ES-I3 (cell line): ENCODE results near the gene SLC35G6.
"Not testable (repeated sequence)": the region's sequence is repeated elsewhere in the genome, so short reads cannot be mapped to it uniquely, and the experiment has no call there.

Experiments
- H3K36me3 ChIP-seq: 2 replicates; pipeline ENCODE4 v1.6.1; 2013; ENCODE audit warnings: mild to moderate bottlenecking, low read length, control low read depth, moderate library complexity; ENCODE audit not compliant: insufficient read depth
- H3K4me1 ChIP-seq: 2 replicates; pipeline ENCODE4 v1.6.1; 2013; ENCODE audit warnings: mild to moderate bottlenecking, control low read depth, low read length; ENCODE audit not compliant: insufficient read depth
- H3K9ac ChIP-seq: 2 replicates; pipeline ENCODE4 v1.6.1; 2013; ENCODE audit warnings: low read depth, mild to moderate bottlenecking, low read length, moderate library complexity
- H3K9me3 ChIP-seq: 2 replicates; pipeline ENCODE4 v1.6.1; 2013; ENCODE audit warnings: mild to moderate bottlenecking, low read length, moderate library complexity; ENCODE audit not compliant: control insufficient read depth, insufficient read depth

Gene SLC35G6

DNA sequence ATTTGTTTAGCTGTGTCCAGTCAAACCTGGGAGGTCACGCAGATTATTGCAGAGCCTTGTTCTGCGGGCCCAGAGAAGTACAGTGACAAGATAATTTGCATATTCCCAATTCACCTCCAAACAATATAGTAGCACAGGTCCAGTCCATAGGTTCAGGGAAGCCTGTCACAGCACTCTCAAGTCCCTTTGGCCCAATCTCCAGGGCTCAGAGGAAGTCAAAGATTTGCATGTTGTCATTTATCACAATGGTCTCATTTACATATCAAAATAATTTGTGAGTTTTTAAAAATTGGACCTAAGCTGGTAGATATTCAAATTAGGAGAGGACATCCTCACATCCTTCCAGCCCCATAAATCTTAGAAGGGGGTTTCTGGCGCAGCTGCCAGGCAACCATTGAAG is 13.7 kb upstream of the SLC35G6 start:
- no peak overlapping the region for H3K9ac ChIP-seq
- no peaks in the 10 kb centered on the region for H3K4me1 ChIP-seq
- no peaks in the 10 kb centered on the region for H3K36me3 ChIP-seq
- H3K9me3 ChIP-seq: no peaks in the 10 kb centered on the region

DNA sequence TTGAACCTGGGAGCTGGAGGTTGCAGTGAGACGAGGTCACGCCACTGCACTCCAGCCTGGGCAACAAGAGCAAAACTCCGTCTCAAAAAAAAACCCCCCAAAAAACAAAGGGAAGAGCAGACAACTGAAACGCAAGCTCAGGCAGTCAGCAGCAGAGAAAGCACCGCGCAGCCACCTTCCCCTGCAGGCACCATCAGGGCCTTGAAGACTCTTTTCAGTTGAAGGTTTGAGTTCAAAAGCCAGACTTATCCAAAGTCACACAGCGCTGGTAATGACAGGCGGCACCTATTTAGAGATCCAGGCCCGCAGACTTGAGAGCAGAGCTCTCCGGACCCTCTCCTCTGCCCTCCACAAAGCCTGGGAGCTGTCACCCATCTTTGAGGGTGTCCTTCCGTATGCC is 13.0 kb upstream of the SLC35G6 start:
- Histone ChIP-seq H3K9ac (no peak overlapping the region), H3K36me3 (no peaks in the 10 kb centered on the region), H3K4me1 (no peaks in the 10 kb centered on the region), H3K9me3 (no peaks in the 10 kb centered on the region)

DNA sequence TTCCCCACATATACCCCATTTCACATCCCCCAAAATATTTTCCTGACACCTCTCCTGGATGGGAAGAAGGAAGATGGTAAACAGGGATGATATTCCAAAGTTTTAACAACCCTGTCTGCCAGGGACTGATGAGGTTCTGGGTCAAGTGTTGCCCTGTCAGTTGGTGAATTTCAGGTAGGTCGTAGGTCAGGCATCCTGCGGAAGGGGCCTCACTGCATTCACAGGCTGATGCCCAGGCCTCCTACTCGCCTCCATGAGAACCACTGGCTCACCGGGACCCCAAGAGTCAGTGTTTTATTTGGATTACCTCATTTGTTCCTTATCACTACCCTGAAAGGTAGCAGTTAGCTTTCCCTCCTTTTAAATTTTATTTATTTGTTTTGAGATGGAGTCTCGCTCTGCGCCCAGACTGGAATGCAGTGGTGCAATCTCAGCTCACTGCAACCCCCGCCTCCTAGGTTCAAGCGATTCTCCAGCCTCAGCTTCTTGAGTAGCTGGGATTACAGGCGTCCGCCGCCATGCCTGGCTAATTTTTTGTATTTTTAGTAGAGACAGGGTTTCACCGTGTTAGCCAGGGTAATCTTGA is 12.3 kb upstream of the SLC35G6 start:
- Histone ChIP-seq H3K9ac (no peak overlapping the region), H3K4me1 (no peaks in the 10 kb centered on the region), H3K9me3 (no peaks in the 10 kb centered on the region), H3K36me3 (no peaks in the 10 kb centered on the region)

DNA sequence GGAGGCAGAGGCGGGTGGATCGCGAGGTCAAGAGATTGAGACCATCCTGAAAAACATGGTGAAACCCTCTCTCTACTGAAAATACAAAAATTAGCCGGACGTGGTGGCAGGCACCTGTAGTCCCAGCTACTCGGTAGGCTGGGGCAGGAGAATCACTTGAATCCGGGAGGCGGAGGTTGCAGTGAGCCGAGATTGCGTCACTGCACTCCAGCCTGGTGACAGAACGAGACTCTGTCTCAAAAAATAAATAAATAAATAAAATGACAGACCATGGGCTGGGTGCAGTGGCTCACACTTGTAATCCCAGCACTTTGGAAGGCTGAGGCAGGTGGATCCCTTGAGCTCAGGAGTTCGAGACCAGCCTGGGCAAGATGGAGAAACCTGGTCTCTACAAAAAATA is 11.4 kb upstream of the SLC35G6 start:
- not testable (repeated sequence) for H3K36me3 ChIP-seq

DNA sequence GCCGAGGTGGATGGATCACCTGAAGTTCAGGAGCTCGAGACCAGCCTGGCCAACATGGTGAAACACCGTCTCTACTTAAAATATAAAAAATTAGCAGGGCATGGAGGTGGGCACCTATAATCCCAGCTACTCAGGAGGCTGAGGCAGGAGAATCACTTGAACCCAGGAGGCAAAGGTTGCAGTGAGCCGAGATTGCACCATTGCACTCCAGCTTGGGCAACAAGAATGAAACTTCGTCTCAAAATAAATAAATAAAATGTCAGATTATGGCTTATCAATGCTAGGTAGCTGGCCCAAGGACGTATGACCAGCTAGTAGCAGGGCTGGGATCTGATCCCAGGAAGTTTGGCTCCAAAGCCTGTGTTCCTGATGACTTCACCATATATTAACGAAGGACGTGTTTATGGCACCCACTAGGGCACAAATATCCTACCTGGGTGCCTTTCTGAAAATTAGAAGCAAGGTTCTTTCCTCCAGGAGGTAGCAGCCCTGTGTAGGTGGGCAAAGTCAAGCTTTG is 10.7 kb upstream of the SLC35G6 start:
- H3K4me1 ChIP-seq, H3K9me3 ChIP-seq, H3K36me3 ChIP-seq, H3K9ac ChIP-seq: not testable (repeated sequence)

More for the DNA sequence above, 11.4 kb upstream of the SLC35G6 start:
- not testable (repeated sequence) for H3K9me3 ChIP-seq, H3K4me1 ChIP-seq, H3K9ac ChIP-seq

DNA sequence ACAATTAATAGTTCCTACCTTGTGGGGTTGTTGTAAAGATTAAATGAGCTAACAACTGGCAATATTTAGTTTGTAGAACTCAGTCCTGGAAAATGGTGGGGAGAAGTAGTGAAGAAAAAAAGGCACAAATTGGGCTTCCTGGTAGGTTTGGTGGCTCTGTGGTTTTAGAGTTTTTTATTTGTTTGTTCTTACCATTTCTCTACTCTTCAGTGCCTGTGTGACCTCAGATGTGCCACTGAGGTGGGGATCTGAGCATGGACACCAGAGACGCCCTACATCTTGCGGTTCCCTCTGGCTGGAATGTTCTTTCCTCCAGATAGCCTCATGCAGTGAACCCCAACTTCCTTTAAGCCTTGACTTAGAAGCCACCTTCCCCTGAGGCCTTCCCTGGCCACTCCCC is 9.5 kb upstream of the SLC35G6 start:
- Histone ChIP-seq H3K9ac (no peak overlapping the region), H3K36me3 (no peaks in the 10 kb centered on the region), H3K4me1 (peaks cover 12% of the 10 kb centered on the region), H3K9me3 (no peaks in the 10 kb centered on the region)

DNA sequence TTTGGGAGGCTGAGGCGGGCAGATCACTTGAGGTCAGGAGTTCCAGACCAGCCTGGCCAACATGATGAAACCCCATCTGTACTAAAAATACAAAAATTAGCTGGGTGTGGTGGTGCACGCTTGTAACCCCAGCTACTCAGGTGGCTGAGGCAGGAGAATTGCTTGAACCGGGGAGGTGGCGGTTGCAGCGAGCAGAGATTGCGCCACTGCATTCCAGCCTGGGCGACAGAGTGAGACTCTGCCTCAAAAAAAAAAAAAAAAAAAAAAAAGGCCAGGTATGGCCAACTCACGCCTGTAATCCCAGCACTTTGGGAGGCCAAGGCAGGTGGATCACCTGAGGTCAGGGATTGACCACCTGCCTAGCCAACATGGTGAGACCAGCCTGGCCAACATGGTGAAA is 6.5 kb upstream of the SLC35G6 start:
- not testable (repeated sequence) for H3K9ac ChIP-seq, H3K9me3 ChIP-seq, H3K36me3 ChIP-seq
- peaks cover 25% of the 10 kb centered on the region for H3K4me1 ChIP-seq

DNA sequence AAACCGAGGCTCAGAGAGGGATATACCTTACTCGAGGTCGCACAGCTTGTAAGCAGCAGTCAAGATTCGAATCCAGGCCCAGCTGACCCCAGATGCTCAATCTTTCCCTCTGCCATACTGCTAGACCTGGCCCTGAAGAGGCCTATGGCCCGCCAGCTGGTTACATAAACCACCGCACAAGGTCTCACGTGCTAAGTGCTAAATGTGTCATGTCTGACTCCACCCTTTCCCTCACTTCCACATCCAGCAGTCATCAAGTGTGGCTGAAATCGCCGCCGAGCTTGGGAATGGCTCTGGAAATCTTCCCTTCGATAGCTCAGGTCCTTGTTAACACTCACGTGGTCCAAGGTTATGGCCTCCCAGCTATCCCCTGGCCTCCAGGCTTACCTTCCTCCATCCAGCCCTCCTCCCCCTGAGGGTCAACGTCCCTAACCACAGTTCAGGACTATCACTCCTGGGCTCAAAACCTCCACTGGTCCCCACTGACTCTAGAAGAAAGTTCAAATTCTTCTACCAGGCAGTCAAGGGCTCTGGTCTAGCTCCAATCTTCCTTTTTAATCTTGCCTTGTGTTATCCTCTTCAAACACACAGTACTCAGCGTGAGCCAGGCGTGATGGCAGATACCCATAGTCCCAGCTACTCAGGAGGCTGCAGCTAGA is 5.4 kb upstream of the SLC35G6 start:
- Histone ChIP-seq H3K36me3 (no peaks in the 10 kb centered on the region), H3K9me3 (no peaks in the 10 kb centered on the region), H3K4me1 (peaks cover 30% of the 10 kb centered on the region), H3K9ac (no peak overlapping the region)

DNA sequence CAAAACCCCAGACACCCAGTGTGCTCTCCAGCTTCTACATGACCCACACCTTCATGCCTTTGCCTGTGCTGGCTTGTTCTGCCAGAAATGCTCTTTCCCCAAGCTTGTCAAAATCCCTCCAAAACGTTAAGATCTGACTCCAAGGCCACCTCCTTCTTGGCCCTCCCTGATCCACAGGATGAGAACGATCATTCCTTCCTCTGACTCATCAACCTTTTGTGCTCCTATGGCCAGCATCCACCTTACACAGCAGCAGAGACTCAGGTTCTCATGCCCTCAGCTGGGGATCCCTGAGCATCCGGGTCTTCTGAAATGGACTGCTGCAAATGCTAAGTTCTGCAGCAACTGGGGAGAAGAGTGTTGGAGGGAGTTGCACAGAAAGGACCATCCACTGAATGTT is 4.8 kb upstream of the SLC35G6 start:
- H3K9me3 ChIP-seq: no peaks in the 10 kb centered on the region
- no peaks in the 10 kb centered on the region for H3K36me3 ChIP-seq
- peaks cover 33% of the 10 kb centered on the region for H3K4me1 ChIP-seq
- no peak overlapping the region for H3K9ac ChIP-seq

DNA sequence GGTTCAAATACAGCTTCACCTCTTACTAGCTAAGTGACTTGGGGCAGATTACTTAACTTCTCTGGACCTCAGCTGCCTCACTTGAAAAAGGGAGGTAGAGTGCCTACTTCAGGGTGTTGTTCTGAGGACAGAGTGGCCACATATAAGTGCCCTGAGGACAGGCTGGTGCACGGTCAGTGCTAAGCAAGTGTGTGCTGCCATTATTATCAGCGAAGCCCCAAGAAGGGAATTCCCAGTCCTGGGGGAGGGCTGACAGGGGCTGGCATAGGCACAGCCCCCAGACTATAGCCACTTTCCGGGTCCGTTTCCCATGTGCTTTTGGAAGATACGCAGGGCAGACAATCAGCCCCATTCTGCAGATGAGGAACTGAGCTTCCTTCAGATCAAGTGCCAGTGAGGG is 4.3 kb upstream of the SLC35G6 start:
- Histone ChIP-seq H3K9me3 (no peaks in the 10 kb centered on the region), H3K9ac (no peak overlapping the region), H3K36me3 (no peaks in the 10 kb centered on the region), H3K4me1 (peaks cover 35% of the 10 kb centered on the region)

DNA sequence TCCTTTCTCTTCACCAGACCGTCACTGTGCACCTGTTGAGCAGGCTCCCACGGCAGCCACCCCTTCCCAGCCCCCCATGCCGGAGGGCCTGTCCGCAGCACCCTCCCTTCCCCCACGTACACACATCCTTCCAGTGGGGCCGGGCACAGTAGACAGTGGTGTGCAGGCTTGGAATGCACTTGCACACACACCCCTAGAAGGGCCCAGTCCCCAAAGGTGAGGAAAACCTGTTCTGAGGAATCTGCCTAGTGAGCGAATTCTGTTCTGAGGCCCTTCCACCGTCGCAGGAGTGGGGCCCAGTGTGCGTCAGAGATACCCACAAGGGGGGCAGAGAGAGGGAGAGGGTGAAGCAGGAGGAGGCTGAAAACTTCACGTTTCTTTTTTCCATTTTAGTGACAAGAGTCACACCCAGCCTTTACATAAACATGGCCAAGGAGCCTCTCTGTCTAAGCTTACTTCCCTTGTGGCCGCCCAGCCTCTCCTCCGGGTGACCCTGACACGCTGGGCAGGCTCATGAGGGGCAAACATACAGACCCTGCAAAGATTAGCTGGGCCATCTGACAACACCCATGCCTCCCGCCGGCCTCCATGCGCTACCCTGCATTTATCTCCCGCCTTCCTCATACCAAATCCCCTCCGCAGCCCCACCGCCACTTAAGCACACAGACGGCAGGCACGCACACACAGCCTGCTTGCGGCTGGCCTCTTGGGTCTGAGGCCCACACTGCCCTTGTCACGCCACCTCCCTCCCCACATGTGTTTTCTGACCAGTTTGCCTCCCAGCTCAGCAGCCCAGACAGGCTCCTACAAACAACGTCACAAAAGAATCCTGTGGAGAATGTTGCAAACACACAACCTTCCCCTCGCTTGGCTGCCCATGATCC is 3.6 kb upstream of the SLC35G6 start:
- H3K4me1 ChIP-seq: peaks cover 35% of the 10 kb centered on the region
- peak overlapping the region; percentile 73 for H3K9ac ChIP-seq
- H3K36me3 ChIP-seq: no peaks in the 10 kb centered on the region
- no peaks in the 10 kb centered on the region for H3K9me3 ChIP-seq

DNA sequence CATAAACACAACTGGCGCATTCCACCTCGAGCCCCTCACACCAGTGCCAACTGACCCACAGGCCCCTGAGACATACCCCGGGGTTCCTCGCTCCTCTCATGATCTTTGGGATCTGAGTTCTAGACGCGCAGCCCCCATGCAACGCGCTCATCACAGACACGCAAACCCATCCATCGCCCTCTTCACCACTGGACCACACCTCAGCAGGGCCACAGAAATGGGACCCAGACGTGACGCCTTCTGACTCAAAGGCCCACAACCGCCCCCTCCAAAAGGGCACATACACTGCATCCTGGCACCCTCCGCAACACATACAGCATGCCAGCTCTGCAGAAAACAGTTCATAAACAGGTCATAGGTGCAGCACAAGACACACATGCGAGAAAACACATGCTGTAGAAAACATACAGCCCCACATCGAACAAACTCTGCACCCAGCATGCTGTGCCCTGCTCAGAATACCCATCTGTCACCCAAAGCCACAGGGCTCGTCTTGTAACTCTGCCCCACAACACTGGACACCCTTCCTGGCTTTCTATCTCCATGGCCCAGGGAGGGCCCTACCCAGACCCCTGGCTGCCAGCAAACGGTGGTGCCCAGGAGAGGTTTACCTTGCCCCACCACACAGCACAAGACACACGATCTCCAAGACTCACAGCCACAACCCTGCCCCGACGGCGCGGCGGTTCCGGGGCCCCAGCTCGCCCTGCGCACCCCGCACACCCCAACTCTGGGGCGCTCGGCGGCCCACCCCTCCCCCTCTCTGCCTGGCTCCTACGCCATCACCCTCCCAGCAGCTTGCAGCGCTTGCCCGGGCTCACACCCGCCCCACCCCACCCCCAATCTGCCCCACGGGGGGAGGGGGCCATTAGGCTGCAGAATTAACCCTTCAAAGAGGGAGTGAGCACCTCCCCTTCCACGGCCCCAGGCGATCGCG is 2.7 kb upstream of the SLC35G6 start:
- Histone ChIP-seq H3K4me1 (peaks cover 35% of the 10 kb centered on the region), H3K9me3 (no peaks in the 10 kb centered on the region), H3K36me3 (no peaks in the 10 kb centered on the region), H3K9ac (peak overlapping the region; percentile 73)

DNA sequence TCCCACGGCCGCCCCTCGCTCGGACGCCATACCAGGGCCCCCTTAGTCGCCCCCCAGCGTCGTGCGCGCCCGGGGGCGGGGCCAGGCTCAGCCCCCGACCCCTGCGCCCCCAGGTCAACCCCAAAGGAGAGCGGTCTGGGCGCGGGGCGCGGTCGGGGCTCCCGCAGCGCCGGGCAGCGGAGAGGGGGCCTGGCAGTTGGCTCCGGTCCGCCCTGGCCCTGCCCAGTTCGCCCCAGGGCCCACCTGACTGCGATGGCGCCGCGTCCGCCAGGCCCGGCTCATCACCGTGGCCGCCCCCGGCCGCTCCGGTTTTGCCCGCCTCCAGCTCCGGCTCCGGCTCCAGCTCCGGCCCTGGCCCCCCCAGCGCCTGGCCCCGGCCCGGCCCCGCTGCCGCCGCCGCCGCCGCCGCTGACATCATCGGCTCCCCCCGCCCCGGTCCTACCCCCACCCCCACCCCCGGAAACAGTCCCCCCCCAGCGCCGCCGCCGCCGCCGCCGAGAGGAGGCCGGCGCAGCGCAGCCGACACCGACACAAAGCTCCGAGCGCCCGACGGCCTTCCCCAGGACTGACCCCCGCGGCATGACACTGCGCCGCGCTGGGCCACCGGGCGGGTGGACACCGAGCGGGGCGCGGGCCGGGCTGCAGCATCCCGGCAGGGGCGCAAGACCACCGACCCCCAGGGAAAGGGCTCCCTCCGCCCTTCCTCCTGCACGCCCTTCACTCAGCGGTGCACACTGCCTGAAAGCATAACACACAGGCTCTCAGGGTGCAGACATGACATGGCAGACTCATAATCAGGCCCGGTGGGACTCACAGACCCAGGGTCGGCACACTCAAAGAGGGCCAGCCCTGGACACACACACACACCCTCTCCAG is 1.8 kb upstream of the SLC35G6 start, which contains the start of gene ZBTB4:
ZBTB4 (minus strand) TSS at position 419 of the 876 bp plus-strand sequence. CDS start 12,830 bp downstream, outside the sequence.
- Histone ChIP-seq H3K9ac (peak within 1 kb of the TSS; percentile 80), H3K4me1 (peaks cover 35% of the 10 kb centered on the region), H3K36me3 (no peaks in the 10 kb centered on the region), H3K9me3 (no peaks in the 10 kb centered on the region)
